HepG2 (cell line): ENCODE results near the gene PGC. TPM values are rescaled to one million over a fixed set of nuclear protein-coding genes. Genes with fewer than 3 reads are reported as not detected.
A peak's percentile ranks its signal among the peaks of the same experiment; 100 is the strongest.

Experiments
- ATM ChIP-seq: fragments of 450-650 bp; IDR thresholded peaks from 2 replicates; pipeline ENCODE4 v1.7.1; 2017; ENCODE audit warnings: mild to moderate bottlenecking, borderline replicate concordance
- CHD4 ChIP-seq: fragments of 200-600 bp; sonication (generic); IDR thresholded peaks from 2 replicates; pipeline ENCODE4 v1.7.0; 2017; ENCODE audit warnings: mild to moderate bottlenecking, low read length, borderline replicate concordance
- GMEB1 ChIP-seq: sonication (generic); formaldehyde crosslinking; IDR thresholded peaks from 2 replicates; pipeline ENCODE4 v1.5.1; 2020; ENCODE audit warnings: missing genetic modification reagents, mild to moderate bottlenecking, borderline replicate concordance
- JDP2 ChIP-seq: sonication (generic); formaldehyde crosslinking; IDR thresholded peaks from 2 replicates; pipeline ENCODE4 v1.8.1; 2022; ENCODE audit warnings: missing genetic modification reagents, borderline replicate concordance
- MAFK ChIP-seq, 2 experiments: IDR thresholded peaks in 1 of 2; conservative IDR thresholded peaks in 1 of 2; 2 replicates each; pipeline ENCODE4 v1.6.1; 2011; ENCODE audit warnings: improper control_type of control experiment in 2 of 2, low read length in 2 of 2
- SP140L ChIP-seq: sonication (generic); formaldehyde crosslinking; IDR thresholded peaks from 2 replicates; pipeline ENCODE4 v1.4.0; 2020; ENCODE audit warnings: missing genetic modification reagents, borderline replicate concordance
- UBTF ChIP-seq: sonication (generic); formaldehyde crosslinking; IDR thresholded peaks from 2 replicates; pipeline ENCODE4 v1.4.0; 2020; ENCODE audit warnings: mild to moderate bottlenecking, missing genetic modification reagents
- WIZ ChIP-seq: sonication (generic); formaldehyde crosslinking; IDR thresholded peaks from 2 replicates; pipeline ENCODE4 v1.5.1; 2020; ENCODE audit warnings: mild to moderate bottlenecking, missing genetic modification reagents
- ZBTB34 ChIP-seq: sonication (generic); formaldehyde crosslinking; IDR thresholded peaks from 2 replicates; pipeline ENCODE4 v1.8.0; 2022; ENCODE audit warnings: mild to moderate bottlenecking, missing genetic modification reagents
- ZEB1 ChIP-seq: IDR thresholded peaks from 2 replicates; pipeline ENCODE4 v1.6.1; 2012; ENCODE audit warnings: mild to moderate bottlenecking, low read depth, inconsistent platforms; ENCODE audit not compliant: insufficient replicate concordance
- ZFX ChIP-seq: sonication (generic); formaldehyde crosslinking; IDR thresholded peaks from 2 replicates; pipeline ENCODE4 v1.4.0; 2020; ENCODE audit warnings: mild to moderate bottlenecking, low read depth, missing genetic modification reagents, moderate library complexity
- ZSCAN29 ChIP-seq: sonication (generic); formaldehyde crosslinking; conservative IDR thresholded peaks from 2 replicates; pipeline ENCODE4 v1.4.0; 2020; ENCODE audit warnings: mild to moderate bottlenecking, missing genetic modification reagents
- ZZZ3 ChIP-seq: sonication (generic); formaldehyde crosslinking; IDR thresholded peaks from 2 replicates; pipeline ENCODE4 v1.4.0; 2020; ENCODE audit warnings: missing genetic modification reagents, mild to moderate bottlenecking, borderline replicate concordance
- polyA plus RNA-seq, 8 experiments: library from polyadenylated mRNA; depleted of rRNA in 3 of 8; stranded (reverse) in 7 of 8; unstranded in 1 of 8; fragments of >200 nt; fragmentation: Illumina TruSeq in 4 of 8; extraction: Trizol in 4 of 8; gene quantifications; 2 replicates each; pipeline versions ENCODE4 v1.2.1 to v1.2.3, GENCODE V29; 2011 to 2016; ENCODE audit warnings: low read depth in 4 of 8, missing spikeins in 1 of 8, mixed read lengths in 1 of 8; ENCODE audit not compliant: insufficient read depth in 1 of 8
- total RNA-seq, 5 experiments: library from RNA; depleted of rRNA; stranded (reverse); fragments of >200 nt; fragmentation: Illumina TruSeq; extraction: Trizol; gene quantifications; 2 replicates each; pipeline ENCODE4 v1.2.3, GENCODE V29; 2016; ENCODE audit warnings: low read depth in 1 of 5
- TF ChIP-seq, protein P1 (sequence below): sonication (generic); formaldehyde crosslinking; IDR thresholded peaks from one replicate; pipeline ENCODE4 v1.5.1; 2020; ENCODE audit warnings: mild to moderate bottlenecking, missing genetic modification reagents; ENCODE audit errors: not compliant biosample characterization

Gene PGC
- total and polyA plus RNA-seq, 2 of the 13 experiments (the other 11 are each of a cell fraction or from before 2014, with no cell fraction given) = 426 to 502 TPM

GRCh38 chr6:41779788-41780550, 32.8 kb upstream of the PGC start, which contains the start of gene FRS3 (continued):
- TF ChIP-seq GMEB1 (CRISPR knock-in tag) = peak; percentile 88
- TF ChIP-seq ZBTB34 (CRISPR knock-in tag) = no peak
- TF ChIP-seq CHD4 = no peak
- peak; percentile 86 for TF ChIP-seq UBTF (CRISPR knock-in tag)
- TF ChIP-seq, protein P1, sequence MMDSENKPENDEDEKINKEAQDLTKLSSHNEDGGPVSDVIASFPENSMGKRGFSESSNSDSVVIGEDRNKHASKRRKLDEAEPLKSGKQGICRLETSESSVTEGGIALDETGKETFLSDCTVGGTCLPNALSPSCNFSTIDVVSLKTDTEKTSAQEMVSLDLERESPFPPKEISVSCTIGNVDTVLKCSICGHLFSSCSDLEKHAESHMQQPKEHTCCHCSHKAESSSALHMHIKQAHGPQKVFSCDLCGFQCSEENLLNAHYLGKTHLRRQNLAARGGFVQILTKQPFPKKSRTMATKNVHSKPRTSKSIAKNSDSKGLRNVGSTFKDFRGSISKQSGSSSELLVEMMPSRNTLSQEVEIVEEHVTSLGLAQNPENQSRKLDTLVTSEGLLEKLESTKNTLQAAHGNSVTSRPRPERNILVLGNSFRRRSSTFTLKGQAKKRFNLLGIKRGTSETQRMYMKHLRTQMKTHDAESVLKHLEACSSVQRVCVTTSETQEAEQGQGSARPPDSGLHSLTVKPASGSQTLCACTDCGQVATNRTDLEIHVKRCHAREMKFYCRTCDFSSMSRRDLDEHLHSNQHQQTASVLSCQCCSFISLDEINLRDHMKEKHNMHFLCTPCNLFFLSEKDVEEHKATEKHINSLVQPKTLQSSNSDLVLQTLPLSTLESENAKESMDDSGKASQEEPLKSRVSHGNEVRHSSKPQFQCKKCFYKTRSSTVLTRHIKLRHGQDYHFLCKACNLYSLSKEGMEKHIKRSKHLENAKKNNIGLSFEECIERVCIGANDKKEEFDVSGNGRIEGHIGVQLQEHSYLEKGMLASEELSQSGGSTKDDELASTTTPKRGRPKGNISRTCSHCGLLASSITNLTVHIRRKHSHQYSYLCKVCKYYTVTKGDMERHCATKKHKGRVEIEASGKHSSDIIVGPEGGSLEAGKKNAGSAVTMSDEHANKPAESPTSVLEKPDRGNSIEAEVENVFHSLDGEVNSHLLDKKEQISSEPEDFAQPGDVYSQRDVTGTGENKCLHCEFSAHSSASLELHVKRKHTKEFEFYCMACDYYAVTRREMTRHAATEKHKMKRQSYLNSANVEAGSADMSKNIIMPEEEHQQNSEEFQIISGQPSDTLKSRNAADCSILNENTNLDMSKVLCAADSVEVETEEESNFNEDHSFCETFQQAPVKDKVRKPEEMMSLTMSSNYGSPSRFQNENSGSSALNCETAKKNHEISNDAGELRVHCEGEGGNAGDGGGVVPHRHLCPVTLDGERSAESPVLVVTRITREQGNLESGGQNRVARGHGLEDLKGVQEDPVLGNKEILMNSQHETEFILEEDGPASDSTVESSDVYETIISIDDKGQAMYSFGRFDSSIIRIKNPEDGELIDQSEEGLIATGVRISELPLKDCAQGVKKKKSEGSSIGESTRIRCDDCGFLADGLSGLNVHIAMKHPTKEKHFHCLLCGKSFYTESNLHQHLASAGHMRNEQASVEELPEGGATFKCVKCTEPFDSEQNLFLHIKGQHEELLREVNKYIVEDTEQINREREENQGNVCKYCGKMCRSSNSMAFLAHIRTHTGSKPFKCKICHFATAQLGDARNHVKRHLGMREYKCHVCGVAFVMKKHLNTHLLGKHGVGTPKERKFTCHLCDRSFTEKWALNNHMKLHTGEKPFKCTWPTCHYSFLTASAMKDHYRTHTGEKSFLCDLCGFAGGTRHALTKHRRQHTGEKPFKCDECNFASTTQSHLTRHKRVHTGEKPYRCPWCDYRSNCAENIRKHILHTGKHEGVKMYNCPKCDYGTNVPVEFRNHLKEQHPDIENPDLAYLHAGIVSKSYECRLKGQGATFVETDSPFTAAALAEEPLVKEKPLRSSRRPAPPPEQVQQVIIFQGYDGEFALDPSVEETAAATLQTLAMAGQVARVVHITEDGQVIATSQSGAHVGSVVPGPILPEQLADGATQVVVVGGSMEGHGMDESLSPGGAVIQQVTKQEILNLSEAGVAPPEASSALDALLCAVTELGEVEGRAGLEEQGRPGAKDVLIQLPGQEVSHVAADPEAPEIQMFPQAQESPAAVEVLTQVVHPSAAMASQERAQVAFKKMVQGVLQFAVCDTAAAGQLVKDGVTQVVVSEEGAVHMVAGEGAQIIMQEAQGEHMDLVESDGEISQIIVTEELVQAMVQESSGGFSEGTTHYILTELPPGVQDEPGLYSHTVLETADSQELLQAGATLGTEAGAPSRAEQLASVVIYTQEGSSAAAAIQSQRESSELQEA (CRISPR knock-in tag) = no peak
- no peak for TF ChIP-seq JDP2 (CRISPR knock-in tag)
- peak; percentile 88 for TF ChIP-seq ZFX (CRISPR knock-in tag)
- 0 out of 4 replicates have a peak, but pooled peaks of 1 of the 2 experiments have one; percentile 1 for TF ChIP-seq MAFK (conservative IDR thresholded peaks at IDR 0.05 in 1 of 2, IDR thresholded peaks at IDR 0.05 in 1 of 2; ENCODE audit: low read length in 2 of 2)
- TF ChIP-seq SP140L (CRISPR knock-in tag) = no peak
- TF ChIP-seq ATM = no peak
- peak; percentile 60; the same call in 1 of the 2 replicates for TF ChIP-seq WIZ (CRISPR knock-in tag)
- TF ChIP-seq ZSCAN29 = peak; percentile 82
- TF ChIP-seq ZEB1 = no peak
- peak; percentile 90 for TF ChIP-seq ZZZ3 (CRISPR knock-in tag)
